ENCODE results near the gene NEGR1. TPM values are rescaled to one million over a fixed set of nuclear protein-coding genes. Genes with fewer than 3 reads are reported as not detected.

The NEGR1 gene
- total and polyA plus RNA-seq, 9 of the 15 experiments (the other 6 are each of a cell fraction or from before 2014, with no cell fraction given), result not detected

DNA sequence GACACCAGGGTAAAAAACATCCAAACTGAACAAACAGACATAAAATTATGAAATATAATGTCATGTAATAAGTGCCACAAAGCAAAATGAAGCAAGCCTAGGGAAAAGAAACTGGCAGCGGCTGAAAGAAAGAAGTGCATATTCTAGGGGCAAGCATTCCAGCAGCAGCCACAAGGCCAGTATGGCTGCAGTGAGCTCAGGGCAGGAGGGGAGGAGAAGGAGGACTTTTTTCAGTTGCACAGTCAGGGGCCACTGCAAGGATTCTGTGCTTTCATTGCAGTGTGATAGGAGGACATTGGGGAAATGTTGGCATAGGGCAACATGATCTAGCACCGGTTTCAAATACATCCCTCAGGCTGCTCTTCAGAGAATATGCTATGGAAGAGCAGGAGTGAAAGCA, 263.8 kb downstream of the NEGR1 start (continued):
- TF ChIP-seq ZBTB12 (CRISPR knock-in tag; IDR thresholded peaks at IDR 0.05), result no peak

DNA sequence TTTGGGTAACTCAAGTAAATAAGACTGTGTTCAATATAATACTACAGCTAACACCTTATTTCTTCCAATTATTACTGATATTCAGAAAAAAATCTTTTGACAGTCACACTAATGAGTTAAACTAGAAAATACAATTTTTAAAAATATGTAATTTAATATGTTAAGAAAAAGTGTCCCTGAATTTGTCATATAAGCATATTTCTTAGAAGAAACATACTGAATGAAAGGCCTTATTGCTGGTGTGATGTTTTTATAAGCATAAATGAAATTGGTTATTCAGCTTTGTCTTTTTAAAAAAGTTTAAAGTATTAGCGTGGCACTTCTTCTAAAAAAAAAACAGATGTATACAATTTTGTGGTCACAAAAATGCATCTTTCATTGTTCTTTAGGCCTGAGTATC, 267.3 kb downstream of the NEGR1 start:
- Histone ChIP-seq H3K9me1 (ENCODE audit: control insufficient read depth, insufficient read depth, low read length) (no peaks in the 10 kb centered on the region), H3K36me3 (ENCODE audit: control insufficient read depth, insufficient read depth, low read length) (no peaks in the 10 kb centered on the region), H3K27me3 (ENCODE audit: control insufficient read depth in 2 of 2, insufficient read depth in 2 of 2, low read length in 2 of 2) (no peaks in the 10 kb centered on the region), H3K9me3 (replicated peaks; ENCODE audit: control insufficient read depth, insufficient read depth, low read depth, low read length) (no peaks in the 10 kb centered on the region; the same call in 1 of the 2 replicates), H4K20me1 (replicated peaks; ENCODE audit: control insufficient read depth, insufficient read depth, low read length) (no peaks in the 10 kb centered on the region), H3K4me1 (replicated peaks in 1 of 2; ENCODE audit: control insufficient read depth in 2 of 2, insufficient read depth in 2 of 2, low read length in 2 of 2) (no peaks in the 10 kb centered on the region), H3K9ac (ENCODE audit: insufficient read depth in 1 of 2, low read depth in 2 of 2, low read length in 2 of 2) (no peak overlapping the region), H3K79me2 (ENCODE audit: control insufficient read depth, insufficient read depth, low read length) (no peaks in the 10 kb centered on the region), H3K4me3 (no peak overlapping the region), H3K27ac (ENCODE audit: extremely low read depth, low read depth, low read length) (no peak overlapping the region), H3K4me2 (ENCODE audit: insufficient read depth, low read length) (no peak overlapping the region), H2AFZ (ENCODE audit: low read depth, low read length) (no peak overlapping the region)
- 0% methylated on average over 1 of the region's 1 CpG for WGBS (ENCODE audit: insufficient coverage, low coverage, missing lambda C conversion rate)
- FAIRE-seq (no peak), DNase-seq (ENCODE audit: extremely low read depth in 1 of 4, low spot score in 3 of 4) (no peak), ATAC-seq (no peak)
- POLR2A ChIA-PET, result no interaction called here
- CTCF ChIA-PET (ENCODE audit: low intra/inter-chr PET ratio), result no interaction called here
- TF ChIP-seq MAFG (tag; conservative IDR thresholded peaks at IDR 0.05) (0 out of 2 replicates have a peak, but pooled peaks have one; percentile 31), ZBTB8A (IDR thresholded peaks at IDR 0.05; ENCODE audit: partially characterized antibody) (no peak), C11orf30 (IDR thresholded peaks at IDR 0.05; ENCODE audit: low read depth) (peak; percentile 41; the same call in 1 of the 2 replicates), ZNF175 (CRISPR knock-in tag; IDR thresholded peaks at IDR 0.05; ENCODE audit: low read depth) (no peak), ZNF766 (CRISPR knock-in tag; conservative IDR thresholded peaks at IDR 0.05) (no peak), HNRNPL (IDR thresholded peaks at IDR 0.05; ENCODE audit: low read depth, low read length) (no peak), ZNF316 (IDR thresholded peaks at IDR 0.05) (peak; percentile 77), MAFF (IDR thresholded peaks at IDR 0.05; ENCODE audit: low read length) (peak; percentile 7; the same call in 1 of the 2 replicates)
- intact Hi-C loops (cut with micrococcal nuclease) (no loop called here), in situ Hi-C loops (cut with MboI) (no loop called here)
- BruUV-seq (replicated peaks), result no TSS peak
